ENCODE measurements around the gene NLGN4Y.

NLGN4Y gene

GRCh38 chrY:14524272-14525231, at the start of gene NLGN4Y:
NLGN4Y (plus strand) TSS chrY:14524529; CDS start chrY:14622120, 97,591 bp downstream.
- DNase-seq (ENCODE audit: low spot score), result no peak

DNA sequence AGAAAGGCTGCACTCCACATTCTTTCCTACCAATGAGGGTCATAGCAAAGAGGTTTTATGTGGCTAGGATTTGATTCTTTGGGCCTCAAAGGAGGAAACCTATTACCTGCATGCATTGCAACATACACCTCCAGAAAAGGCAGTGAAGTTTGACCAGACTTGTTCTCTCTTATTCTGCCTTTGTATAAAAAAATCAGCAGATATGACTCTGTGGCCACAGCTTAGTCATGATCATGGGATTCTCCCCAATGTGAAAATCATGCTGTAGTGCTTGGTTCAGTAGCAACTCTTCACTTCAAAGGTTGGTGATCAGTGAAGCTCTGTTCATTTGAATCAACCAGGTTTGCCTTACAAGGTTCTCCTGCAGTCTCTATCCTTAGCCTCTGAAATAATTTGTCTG, 38.4 kb upstream of the NLGN4Y start:
- DNase-seq (ENCODE audit: low spot score), result no peak

DNA sequence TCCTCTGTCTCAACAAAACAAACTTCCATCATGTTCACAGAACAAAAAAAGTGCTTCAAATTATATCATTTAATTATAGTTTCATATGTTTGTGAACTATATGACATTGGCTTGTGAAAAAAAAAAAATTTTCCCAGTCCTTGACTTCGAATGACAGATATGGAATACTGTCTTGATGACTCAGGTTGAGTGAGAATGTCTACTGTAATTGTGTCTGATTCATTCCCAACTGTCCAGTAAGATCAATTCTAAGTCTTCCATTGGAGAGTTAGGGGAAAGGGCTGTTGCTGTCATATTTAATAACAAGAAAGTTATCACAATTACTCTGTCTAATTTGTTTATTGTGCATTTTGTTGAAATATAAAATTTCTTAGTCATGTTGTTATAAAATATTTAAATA, 34.1 kb upstream of the NLGN4Y start:
- DNase-seq (ENCODE audit: low spot score), result no peak

DNA sequence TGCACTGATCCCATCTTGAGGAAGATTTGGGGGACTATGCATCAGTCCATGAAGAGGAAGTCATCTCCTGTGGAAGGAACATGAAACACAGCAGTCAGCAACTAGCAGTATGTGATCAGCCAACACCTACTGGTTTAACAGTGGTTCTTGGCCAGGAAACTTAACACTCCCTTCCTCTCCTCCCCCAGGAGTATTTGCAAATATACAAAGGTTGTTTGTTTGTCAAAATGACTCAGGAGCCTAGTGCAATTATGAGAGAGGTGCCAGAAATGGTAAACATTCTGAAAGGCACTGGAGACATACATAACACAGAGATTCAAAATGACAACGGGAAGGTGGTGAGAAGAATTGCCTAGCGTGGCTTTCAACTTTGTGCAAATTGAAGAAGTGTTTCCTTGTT, 26.3 kb upstream of the NLGN4Y start:
- DNase-seq (ENCODE audit: low spot score), result no peak

DNA sequence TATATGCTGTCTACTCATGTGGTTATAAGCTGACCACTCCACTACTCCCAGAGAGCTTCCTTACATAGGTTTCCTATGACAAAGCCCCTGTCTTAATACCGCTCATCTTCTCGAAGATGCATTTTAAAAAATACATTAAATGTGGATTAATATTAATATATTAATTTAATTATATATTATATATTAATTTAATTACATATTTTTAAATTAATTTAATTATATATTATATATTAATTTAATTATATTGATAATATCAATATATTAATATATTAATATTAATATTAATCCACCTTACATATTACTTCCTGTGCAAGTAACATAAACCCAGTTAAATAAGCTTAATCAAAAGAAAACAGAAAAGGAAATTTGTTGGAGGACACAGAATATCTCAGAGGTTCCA, 19.7 kb upstream of the NLGN4Y start:
- DNase-seq (ENCODE audit: low spot score), result no peak

GRCh38 chrY:14522379-14522950, 1.9 kb upstream of the NLGN4Y start:
- no peak for DNase-seq (ENCODE audit: low spot score)

- DNase-seq (ENCODE audit: low spot score), result no peak
Observed at GRCh38 chrY:14523491-14524271, 648 bp upstream of the NLGN4Y start.

DNA sequence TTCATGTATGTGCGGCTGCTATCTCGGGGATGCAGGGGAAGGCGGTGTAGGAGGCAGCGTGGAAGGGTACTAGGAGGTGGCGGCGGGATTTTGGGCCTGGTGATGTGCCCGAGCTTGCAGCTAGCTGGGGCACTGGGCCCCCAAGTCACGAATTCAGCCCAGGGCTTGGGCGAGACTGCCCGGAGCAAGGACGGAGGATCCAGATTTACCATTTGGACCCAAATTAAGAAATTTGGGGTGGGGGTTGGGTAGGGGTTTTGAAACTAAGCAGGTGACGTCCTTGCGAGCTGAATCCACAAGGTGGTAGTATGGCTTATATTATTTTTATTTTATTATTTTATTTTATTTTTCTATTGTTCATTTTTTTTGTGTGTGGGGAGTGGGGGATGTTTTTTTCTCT, 986 bp downstream of the NLGN4Y start:
- DNase-seq (ENCODE audit: low spot score), result no peak

DNA sequence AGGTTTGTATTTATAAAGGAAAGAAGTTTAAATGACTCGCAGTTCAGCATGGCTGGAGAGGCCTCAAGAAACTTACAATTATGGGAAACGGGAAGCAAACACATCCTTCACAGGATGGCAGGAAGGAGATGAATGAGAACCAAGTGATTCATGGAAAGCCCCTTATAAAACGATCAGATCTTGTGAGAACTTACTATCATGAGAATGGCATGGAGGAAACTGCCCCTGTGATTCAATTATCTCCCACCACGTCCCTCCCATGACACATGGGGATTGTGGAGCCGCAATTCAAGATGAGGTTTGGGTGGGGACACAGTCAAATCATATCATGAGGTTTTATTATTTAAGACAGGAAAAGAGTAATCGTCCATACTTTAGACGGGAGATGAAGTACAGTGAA, 4.0 kb downstream of the NLGN4Y start:
- no peak for DNase-seq (ENCODE audit: low spot score)

DNA sequence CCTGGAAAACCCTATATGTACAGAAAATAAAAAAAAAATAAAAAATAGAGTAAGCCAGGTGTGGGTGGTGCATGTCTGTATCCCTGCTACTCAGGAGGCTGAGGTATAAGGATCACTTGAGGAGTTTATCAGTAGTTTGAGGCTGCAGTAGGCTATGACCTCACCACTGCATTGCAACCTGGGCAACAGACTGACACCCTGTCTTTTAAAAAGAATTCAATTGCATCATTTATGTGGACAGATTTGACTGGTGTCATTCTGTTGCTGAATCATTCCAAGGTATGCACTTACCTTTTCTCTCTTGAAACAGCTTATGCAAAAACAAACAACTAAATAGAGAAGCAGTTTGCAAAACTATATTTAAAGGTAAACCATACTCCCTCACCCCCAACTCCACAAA, 12.4 kb downstream of the NLGN4Y start:
- no peak for DNase-seq (ENCODE audit: low spot score)

DNA sequence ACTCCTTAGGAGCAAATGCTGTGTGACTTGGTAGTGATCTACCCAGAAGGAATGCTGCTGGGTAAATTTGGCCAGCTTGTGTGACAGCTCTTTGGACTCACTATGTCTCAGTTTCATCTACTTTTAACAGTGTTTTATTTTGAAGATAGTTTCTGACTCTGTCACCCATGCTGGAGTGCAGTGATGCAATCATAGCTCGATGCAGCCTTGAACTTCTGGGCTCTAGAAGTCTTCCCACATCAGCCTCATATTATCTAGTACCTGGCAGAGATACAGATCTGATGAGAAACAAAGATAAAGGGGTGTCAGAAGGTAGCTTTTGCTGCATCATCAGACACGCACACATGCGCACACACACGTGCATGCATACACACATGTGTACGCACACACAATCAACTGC, 19.2 kb downstream of the NLGN4Y start:
- no peak for DNase-seq (ENCODE audit: low spot score)

GRCh38 chrY:14581294-14581693, 57.0 kb downstream of the NLGN4Y start:
- no peak for DNase-seq (ENCODE audit: low spot score)

- DNase-seq (ENCODE audit: low spot score), result no peak
Observed at GRCh38 chrY:14586725-14587124, 62.4 kb downstream of the NLGN4Y start.

DNA sequence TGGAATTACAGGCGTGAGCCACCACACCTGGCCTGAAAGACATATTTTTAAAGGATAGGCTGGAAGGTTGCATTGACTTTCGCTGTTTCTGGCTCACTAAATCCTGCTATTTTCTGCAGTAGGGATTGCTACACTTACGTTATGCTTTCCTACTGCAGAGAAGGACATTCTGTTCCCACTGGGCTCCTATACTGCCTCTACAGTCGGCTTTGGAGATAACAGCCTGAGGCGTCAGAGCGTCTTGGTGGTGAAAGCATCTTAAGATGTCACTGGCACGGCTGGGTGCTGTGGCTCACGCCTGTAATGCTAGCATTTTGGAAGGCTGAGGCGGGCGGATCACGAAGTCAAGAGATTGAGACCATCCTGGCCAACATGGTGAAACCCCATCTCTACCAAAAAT, 77.0 kb downstream of the NLGN4Y start:
- no peak for DNase-seq (ENCODE audit: low spot score)

DNA sequence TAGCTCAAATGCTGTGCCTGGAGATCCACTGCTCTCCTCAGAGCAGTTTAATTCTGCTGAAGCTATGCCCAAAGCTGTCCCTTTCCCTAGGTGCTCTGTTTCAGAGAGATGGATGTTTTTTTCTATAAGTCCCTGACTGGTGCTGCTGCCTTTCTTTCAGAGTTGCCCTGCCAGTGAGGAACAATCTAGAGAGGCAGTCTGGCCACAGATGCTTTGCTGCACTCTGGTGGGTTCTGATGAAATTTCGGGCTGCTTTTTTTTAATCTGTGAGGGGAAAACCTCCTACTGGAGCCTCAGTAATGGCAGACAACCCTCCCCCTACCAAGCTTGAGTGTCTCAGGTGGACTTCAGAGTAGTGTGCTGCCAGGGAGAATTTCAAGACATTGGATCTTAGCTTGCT, 93.3 kb downstream of the NLGN4Y start:
- no peak for DNase-seq (ENCODE audit: low spot score)

DNA sequence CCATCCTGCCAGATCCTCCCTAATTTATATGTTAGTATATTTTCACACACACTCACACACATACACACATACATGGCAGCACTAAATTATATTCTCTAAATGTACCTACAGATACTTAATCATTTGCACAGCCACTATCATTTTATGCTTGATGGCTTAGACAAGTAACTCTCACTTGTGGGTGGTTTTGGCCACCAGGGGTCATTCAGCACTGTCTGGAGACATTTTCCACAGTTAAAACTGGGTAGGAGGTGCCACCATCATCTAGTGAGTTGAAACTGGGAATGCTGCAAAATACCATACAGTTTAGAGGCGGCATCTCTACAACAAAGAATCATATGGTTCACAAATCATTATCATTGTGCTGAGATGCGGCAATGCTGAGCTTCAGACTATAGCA, 94.2 kb downstream of the NLGN4Y start:
- DNase-seq (ENCODE audit: low spot score), result no peak

GRCh38 chrY:14628208-14628607, 103.9 kb downstream of the NLGN4Y start:
- DNase-seq (ENCODE audit: low spot score), result no peak

DNA sequence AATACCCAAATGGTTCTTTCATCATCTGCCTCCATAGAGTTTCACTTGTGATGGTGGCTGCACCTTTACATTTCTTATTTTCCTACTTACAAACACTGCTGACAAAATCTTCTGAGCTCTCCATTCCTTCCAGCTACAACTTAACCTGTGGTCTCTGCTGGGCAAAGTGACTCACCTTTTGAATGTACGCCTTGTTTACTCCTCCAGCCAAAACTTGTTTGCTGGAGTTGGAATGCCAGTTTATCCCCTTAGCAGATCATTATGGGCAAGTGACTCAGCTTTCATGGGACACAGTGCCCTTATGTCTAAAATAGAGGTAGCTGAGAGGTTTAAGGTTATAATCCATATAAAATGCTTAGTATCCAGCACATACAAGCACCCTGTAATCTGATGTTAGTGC, 107.3 kb downstream of the NLGN4Y start:
- DNase-seq (ENCODE audit: low spot score), result no peak

DNA sequence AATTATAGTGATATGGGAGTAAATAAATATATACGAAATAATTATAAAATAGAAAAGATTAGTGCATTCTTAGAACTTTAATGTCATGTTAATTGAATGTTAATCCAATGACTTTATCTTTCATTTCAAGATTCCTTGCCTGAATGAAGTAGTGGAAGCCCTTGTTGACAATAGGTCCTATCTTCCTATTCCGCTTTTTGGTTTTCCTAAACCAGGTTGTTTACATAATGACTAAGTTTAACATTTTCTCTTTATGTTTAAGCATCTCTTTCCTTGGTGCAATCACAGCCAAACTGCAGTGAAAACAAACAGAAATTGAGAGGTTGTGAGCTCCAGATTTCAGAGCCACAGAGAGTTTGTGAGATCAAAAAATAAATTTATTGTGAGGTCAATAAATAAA, 109.4 kb downstream of the NLGN4Y start:
- no peak for DNase-seq (ENCODE audit: low spot score)

DNA sequence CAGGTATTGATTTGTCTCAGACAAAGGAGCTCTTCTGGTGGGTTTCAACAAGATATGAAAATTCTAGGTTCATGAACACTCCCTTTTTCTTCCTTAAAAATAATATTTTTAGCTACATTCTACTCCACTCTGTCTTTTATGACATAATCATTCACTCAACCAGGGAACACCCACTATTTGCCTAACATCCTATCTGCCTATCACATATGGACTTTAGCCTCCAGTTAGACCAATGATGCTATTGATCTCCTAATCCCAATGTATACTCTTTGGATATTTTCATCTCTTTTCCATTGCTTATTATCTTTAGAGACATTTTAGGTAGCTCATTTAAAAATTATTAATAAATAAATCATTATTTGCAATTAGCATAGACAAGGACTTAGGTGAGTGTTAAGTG, 110.6 kb downstream of the NLGN4Y start:
- DNase-seq (ENCODE audit: low spot score), result no peak

DNA sequence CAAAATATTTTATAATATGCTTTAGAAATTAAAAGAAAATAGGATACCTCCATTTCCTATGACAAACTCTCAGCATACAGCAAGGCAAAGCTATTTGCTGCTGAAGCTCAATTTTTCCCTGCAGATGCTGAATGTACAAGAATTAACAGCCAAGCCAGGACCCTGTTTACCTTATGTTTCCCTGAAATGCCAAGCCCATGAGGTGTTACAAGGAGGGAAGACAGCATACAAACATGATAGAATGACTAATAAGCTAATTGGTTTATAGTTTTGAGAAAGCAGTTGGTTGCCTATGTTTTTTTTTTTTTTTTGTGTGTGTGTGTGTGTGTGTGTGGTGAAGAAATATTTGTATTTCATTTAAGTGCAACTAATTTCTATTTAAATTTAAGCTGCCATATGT, 113.2 kb downstream of the NLGN4Y start:
- no peak for DNase-seq (ENCODE audit: low spot score)

GRCh38 chrY:14641853-14642252, 117.5 kb downstream of the NLGN4Y start:
- no peak for DNase-seq (ENCODE audit: low spot score)

Data from SW480 (cell line).